HG03558 (cell line): ENCODE data around the gene ALDH8A1.
A peak's percentile ranks its signal among the peaks of the same experiment; 100 is the strongest.

Experiments
- ATAC-seq: cut with Tn5 transposase; IDR thresholded peaks from one replicate; pipeline ENCODE4 v1.9.1; 2021; ENCODE audit warnings: moderate number of reproducible peaks; ENCODE audit not compliant: unreplicated experiment; ENCODE audit errors: extremely low read depth

Gene ALDH8A1

DNA sequence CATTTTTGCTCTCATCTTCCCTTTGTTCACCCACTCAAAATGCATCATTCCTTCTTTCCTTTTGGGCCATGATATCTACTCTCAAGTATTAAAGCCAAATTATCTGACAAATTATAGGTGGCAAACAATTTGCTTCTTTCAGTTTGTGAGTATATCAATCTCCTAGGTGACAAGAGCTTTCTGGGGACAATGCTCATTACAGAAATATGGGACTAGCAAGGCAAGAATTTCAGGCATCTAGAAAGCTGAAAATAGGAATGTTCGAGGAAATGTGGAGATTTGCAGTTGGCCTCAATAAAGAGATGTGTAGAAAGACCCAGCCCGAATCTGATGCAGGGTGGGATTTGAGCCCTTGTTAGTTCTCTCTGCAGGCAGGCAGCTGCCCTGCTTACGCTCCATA is 71.8 kb downstream of the ALDH8A1 start:
- no peak for ATAC-seq

DNA sequence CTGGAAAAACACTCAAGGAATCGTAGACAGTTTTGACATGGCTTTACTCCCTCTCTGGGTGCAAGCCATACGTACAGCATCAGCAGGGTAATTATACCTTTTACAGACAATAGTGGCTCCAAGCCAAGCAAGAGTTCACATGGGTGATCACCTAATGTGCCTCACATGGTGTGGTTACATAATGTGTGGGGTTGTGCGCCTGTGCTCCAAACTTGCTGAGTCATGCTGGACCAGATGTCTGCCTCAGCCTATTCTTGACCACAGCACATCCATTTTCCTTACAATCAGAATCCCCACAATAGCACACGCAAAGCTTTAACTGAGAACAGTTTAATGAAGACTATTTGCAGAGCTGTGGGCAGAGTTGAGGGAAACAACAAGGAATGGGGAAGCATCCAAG is 74.5 kb downstream of the ALDH8A1 start:
- no peak for ATAC-seq

DNA sequence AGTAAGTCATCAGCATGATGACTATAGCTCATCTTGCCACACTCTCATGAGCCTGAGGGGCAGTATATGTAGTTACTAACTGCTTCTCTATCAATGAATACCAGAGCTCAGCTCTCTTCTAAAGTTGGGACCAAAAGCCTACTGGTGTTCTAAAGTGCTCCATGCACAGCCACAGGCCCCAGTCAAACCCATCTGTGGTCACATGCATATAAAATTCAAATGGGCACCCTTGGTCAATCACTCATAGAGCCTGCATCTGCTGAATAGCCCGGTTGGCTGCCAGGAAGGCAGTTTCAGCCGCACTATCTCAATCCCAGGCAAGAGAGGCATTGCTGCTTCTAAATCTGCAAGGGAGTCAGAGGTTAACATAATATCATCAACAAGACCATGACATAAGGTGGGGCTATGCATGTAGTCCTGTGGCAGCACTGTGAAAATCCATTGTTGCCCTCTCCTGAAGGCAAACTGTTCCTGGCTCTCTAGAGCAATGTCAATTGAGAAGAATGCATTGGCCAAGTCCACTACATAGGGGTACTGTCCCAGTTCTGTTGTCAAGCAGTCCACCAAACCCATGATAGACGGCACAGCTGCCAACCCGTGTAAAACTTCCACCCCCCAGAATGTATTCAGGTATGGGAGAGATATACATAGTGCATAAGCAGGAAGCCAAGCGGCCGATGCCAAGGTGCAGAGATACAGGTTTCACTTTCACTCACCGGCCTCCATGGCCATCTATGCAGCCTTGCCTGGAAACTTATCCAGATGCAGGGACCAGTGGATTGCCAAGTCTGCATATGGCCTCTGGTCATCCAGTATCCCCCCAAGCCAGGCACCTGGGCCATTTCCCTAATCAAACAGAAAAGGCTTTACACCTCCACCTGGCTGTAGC is 76.2 kb downstream of the ALDH8A1 start:
- no peak for ATAC-seq

DNA sequence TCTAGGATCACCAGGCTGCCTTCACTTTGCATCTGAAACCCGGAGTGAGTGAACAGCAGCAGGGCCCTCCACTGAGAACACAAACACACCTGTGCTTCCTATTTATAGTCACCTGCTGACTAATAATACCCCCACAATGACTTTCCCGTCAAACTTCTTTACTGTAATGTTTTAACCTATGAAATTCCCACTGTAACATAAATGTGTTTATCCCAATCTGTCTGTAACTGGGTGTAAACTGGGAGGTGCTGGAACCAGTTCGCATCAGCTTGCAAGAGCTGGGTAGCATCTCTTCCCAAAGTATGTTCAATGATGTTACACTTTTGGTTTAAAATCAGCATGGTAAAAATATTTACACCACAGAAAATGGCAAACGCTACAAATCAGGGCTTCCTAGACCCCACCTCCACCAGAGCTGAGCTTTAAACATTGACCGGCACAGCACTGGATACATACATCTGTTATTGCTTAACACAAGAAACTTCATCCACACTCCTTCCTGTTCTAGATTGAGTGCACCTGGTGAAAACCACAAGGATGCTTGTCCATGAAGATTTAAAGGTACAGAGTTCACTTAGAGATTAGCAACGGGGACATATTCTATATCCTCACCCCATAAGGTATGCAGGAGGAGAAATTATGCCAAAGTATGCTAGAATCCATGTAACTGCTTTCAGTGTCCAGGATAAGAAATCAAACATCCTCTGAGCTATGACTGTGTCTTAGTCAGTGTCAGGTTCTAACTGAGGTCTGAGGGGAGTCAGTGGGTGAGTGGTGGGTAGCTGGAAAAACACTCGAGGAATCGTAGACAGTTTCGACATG is 79.0 kb downstream of the ALDH8A1 start:
- ATAC-seq, result peak; percentile 78

DNA sequence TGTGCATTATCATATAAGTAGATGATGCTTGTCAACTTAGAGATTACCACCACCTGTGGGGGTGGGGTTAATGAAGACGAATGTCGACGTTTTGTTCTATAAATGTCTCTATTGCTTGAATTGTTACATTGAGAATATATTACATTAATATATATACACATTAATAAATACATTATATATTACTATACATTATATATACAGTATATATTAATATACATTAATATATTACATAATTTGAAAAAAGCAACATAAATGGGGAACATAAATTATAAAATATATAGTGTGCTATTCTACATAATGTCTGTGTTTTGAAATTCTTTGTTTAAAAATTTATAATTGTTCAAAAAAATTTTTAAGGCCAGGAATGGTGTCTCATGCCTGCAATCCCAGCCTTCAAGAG is 81.1 kb downstream of the ALDH8A1 start:
- no peak for ATAC-seq
